ENCODE results near the gene ATP1A4. TPM values are rescaled to one million over a fixed set of nuclear protein-coding genes. Genes with fewer than 3 reads are reported as not detected.

ATP1A4 gene
- total RNA-seq, 1 donor, result not detected

GRCh38 chr1:160144921-160145320, 6.5 kb upstream of the ATP1A4 start:
- peaks cover 10% of the 10 kb centered on the region for H3K27me3 ChIP-seq (ENCODE audit: insufficient read depth, low read length)
- DNase-seq (ENCODE audit: insufficient read length, low spot score, missing footprints), result no peak
- no peaks in the 10 kb centered on the region for H3K9me3 ChIP-seq (ENCODE audit: low read depth, low read length)
- no peaks in the 10 kb centered on the region for H3K79me2 ChIP-seq (ENCODE audit: insufficient read depth, low read length)
- H3K36me3 ChIP-seq (ENCODE audit: insufficient read depth, low read length), result no peaks in the 10 kb centered on the region
- H3K4me3 ChIP-seq (ENCODE audit: insufficient read depth, low read length), result no peak overlapping the region
- no peak overlapping the region for H3K27ac ChIP-seq (ENCODE audit: low read depth, low read length)
- no peak overlapping the region for H2AFZ ChIP-seq (ENCODE audit: low read length)
- TF ChIP-seq CTCF (IDR thresholded peaks at IDR 0.05; ENCODE audit: extremely low read depth, low read depth, low read length), result no peak
- no peak overlapping the region for H3K4me2 ChIP-seq (ENCODE audit: insufficient read depth, low read length)
- peaks cover 11% of the 10 kb centered on the region for H3K4me1 ChIP-seq (ENCODE audit: insufficient read depth, low read length)
- no peaks in the 10 kb centered on the region for H4K20me1 ChIP-seq (ENCODE audit: insufficient read depth, low read length)

GRCh38 chr1:160146107-160146506, 5.3 kb upstream of the ATP1A4 start:
- Histone ChIP-seq H3K9me3 (ENCODE audit: low read depth, low read length) (no peaks in the 10 kb centered on the region), H3K79me2 (ENCODE audit: insufficient read depth, low read length) (no peaks in the 10 kb centered on the region), H4K20me1 (ENCODE audit: insufficient read depth, low read length) (no peaks in the 10 kb centered on the region), H3K36me3 (ENCODE audit: insufficient read depth, low read length) (no peaks in the 10 kb centered on the region), H2AFZ (ENCODE audit: low read length) (no peak overlapping the region), H3K4me3 (ENCODE audit: insufficient read depth, low read length) (no peak overlapping the region), H3K4me2 (ENCODE audit: insufficient read depth, low read length) (no peak overlapping the region), H3K27ac (ENCODE audit: low read depth, low read length) (no peak overlapping the region), H3K27me3 (ENCODE audit: insufficient read depth, low read length) (peaks cover 5% of the 10 kb centered on the region), H3K4me1 (ENCODE audit: insufficient read depth, low read length) (peaks cover 14% of the 10 kb centered on the region)
- DNase-seq (ENCODE audit: insufficient read length, low spot score, missing footprints), result no peak
- no peak for TF ChIP-seq CTCF (IDR thresholded peaks at IDR 0.05; ENCODE audit: extremely low read depth, low read depth, low read length)

- no peak for DNase-seq (ENCODE audit: insufficient read length, low spot score, missing footprints)
- TF ChIP-seq CTCF (IDR thresholded peaks at IDR 0.05; ENCODE audit: extremely low read depth, low read depth, low read length), result no peak
- no peaks in the 10 kb centered on the region for H3K36me3 ChIP-seq (ENCODE audit: insufficient read depth, low read length)
- no peak overlapping the region for H3K27ac ChIP-seq (ENCODE audit: low read depth, low read length)
- H3K79me2 ChIP-seq (ENCODE audit: insufficient read depth, low read length), result no peaks in the 10 kb centered on the region
- no peaks in the 10 kb centered on the region for H4K20me1 ChIP-seq (ENCODE audit: insufficient read depth, low read length)
- no peak overlapping the region for H3K4me3 ChIP-seq (ENCODE audit: insufficient read depth, low read length)
- no peak overlapping the region for H3K4me2 ChIP-seq (ENCODE audit: insufficient read depth, low read length)
- no peaks in the 10 kb centered on the region for H3K27me3 ChIP-seq (ENCODE audit: insufficient read depth, low read length)
- peaks cover 14% of the 10 kb centered on the region for H3K4me1 ChIP-seq (ENCODE audit: insufficient read depth, low read length)
- no peak overlapping the region for H2AFZ ChIP-seq (ENCODE audit: low read length)
- H3K9me3 ChIP-seq (ENCODE audit: low read depth, low read length), result no peaks in the 10 kb centered on the region
Measured at GRCh38 chr1:160148121-160148520, 3.3 kb upstream of the ATP1A4 start.

- no peak overlapping the region for H3K4me3 ChIP-seq (ENCODE audit: insufficient read depth, low read length)
- no peaks in the 10 kb centered on the region for H4K20me1 ChIP-seq (ENCODE audit: insufficient read depth, low read length)
- peak overlapping the region; percentile 70 for H3K4me2 ChIP-seq (ENCODE audit: insufficient read depth, low read length)
- H2AFZ ChIP-seq (ENCODE audit: low read length), result peak overlapping the region; percentile 64
- H3K9me3 ChIP-seq (ENCODE audit: low read depth, low read length), result no peaks in the 10 kb centered on the region
- no peaks in the 10 kb centered on the region for H3K27me3 ChIP-seq (ENCODE audit: insufficient read depth, low read length)
- TF ChIP-seq CTCF (IDR thresholded peaks at IDR 0.05; ENCODE audit: extremely low read depth, low read depth, low read length), result no peak
- no peak for DNase-seq (ENCODE audit: insufficient read length, low spot score, missing footprints)
- peak overlapping the region; percentile 70 for H3K27ac ChIP-seq (ENCODE audit: low read depth, low read length)
- H3K36me3 ChIP-seq (ENCODE audit: insufficient read depth, low read length), result no peaks in the 10 kb centered on the region
- peaks cover 14% of the 10 kb centered on the region for H3K4me1 ChIP-seq (ENCODE audit: insufficient read depth, low read length)
- no peaks in the 10 kb centered on the region for H3K79me2 ChIP-seq (ENCODE audit: insufficient read depth, low read length)
Measured at GRCh38 chr1:160149233-160149632, 2.2 kb upstream of the ATP1A4 start.

Measured in osteoblast (primary cell).